ENCODE results near the gene ARF1. TPM values are rescaled to one million over a fixed set of nuclear protein-coding genes. Genes with fewer than 3 reads are reported as not detected.

ARF1 gene
- total RNA-seq, 1 experiment from 2014 or later, result 144 TPM

GRCh38 chr1:228122921-228123441 is 40.5 kb downstream of the ARF1 start:
- no peak for DNase-seq (ENCODE audit: low read depth)

DNA sequence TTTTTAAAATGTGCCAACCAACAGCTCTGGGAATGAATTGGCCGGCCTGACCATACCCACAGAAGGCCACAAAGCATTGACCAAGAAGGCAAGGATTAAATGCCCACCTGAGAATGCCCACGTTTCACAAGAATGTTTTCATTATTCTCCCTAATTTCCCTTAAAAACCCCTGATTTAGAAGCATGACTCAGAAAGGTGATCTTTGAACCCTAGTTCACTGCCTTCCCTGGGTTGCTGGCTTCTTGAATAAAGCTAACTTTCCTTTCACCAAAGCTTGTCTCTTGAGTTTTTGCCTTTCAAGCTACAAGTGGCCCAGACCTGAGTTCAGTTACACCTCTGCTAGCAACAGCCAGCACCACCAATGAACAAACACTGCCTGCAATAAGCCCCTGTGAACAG is 41.0 kb downstream of the ARF1 start:
- no peak for DNase-seq (ENCODE audit: low read depth)

DNA sequence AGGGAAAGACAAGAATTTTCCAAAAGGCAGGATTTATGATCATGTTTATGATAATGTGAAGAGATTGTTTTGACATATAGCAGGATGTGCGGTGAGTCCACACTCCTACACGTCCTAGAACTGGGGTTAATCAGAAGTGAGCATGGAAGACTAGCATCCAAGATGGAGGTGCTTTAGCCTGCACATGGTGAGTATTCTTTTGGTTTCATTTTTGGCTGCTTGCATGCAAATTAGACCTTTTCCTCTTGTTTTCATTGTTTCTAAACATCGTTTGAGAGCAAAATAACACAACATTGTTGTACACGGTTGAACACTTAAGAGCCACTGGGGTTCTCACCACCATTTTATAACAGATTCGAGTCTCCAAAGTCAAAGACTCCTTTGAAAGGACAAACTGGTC is 42.7 kb downstream of the ARF1 start:
- DNase-seq (ENCODE audit: low read depth), result no peak

GRCh38 chr1:228131766-228132165 is 49.3 kb downstream of the ARF1 start:
- DNase-seq (ENCODE audit: low read depth), result no peak

GRCh38 chr1:228134591-228134990 is 52.1 kb downstream of the ARF1 start:
- no peak for DNase-seq (ENCODE audit: low read depth)

GRCh38 chr1:228136901-228137300 is 54.4 kb downstream of the ARF1 start:
- no peak for DNase-seq (ENCODE audit: low read depth)

- DNase-seq (ENCODE audit: low read depth), result no peak
Measured at GRCh38 chr1:228139406-228139930, 57.0 kb downstream of the ARF1 start.

GRCh38 chr1:228139931-228140723 is 57.6 kb downstream of the ARF1 start, which contains the start of gene GUK1:
Gene GUK1, plus strand, starts transcription at chr1:228140279. Its CDS starts 24 bp downstream, at chr1:228140303.
- DNase-seq (ENCODE audit: low read depth), result peak; percentile 100

GRCh38 chr1:228140724-228141225 is 58.3 kb downstream of the ARF1 start:
- no peak for DNase-seq (ENCODE audit: low read depth)

GRCh38 chr1:228141226-228142044 is 58.9 kb downstream of the ARF1 start:
- DNase-seq (ENCODE audit: low read depth), result peak; percentile 83

GRCh38 chr1:228142155-228142691 is 59.7 kb downstream of the ARF1 start:
- DNase-seq (ENCODE audit: low read depth), result no peak

- no peak for DNase-seq (ENCODE audit: low read depth)
Measured at GRCh38 chr1:228142701-228143136, 60.2 kb downstream of the ARF1 start.

GRCh38 chr1:228143480-228144192 is 61.1 kb downstream of the ARF1 start:
- no peak for DNase-seq (ENCODE audit: low read depth)

DNA sequence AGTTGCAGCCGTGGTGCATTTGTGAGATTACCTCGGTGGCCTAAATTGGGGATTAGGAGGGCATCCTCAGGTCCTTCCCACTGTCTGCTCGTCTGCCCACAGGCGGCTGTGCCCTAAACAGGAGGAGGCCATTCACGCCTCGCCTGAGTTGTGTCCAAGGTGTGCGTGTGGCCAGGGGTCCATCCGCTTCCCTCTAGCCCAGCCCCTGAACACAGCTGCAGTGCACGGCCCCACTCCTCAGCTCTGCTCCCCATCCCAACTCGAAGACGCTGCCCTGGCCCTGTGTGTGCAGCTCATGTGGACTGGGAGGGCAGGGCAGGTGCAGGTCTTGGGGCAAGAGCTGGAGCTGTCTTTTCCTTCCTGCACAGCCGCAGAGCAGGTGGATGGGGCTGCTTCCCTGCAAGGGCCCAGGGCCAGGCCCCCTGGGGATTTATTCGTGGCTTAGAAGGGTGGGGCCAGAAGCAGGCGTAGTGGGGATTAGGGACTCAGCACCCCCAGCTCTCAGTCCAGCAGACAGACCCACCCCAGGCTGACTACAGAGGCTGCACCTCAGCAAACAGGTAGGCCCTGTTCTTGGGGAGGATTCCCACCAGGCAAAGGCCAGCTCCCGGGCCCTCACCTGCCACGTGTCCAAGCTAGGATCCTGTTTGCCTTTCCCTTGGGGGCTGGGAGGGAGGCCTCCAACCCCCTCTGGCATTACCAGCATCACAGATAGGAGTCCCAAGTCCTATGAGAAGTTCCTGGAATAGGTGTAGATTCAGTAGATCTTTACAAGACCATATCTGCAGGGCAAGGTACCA is 61.9 kb downstream of the ARF1 start:
- no peak for DNase-seq (ENCODE audit: low read depth)

- DNase-seq (ENCODE audit: low read depth), result no peak
Measured at GRCh38 chr1:228144993-228145343, 62.5 kb downstream of the ARF1 start.

GRCh38 chr1:228145463-228146416 is 63.2 kb downstream of the ARF1 start:
- no peak for DNase-seq (ENCODE audit: low read depth)

GRCh38 chr1:228146417-228147150 is 64.1 kb downstream of the ARF1 start:
- no peak for DNase-seq (ENCODE audit: low read depth)

GRCh38 chr1:228147151-228147693 is 64.7 kb downstream of the ARF1 start:
- DNase-seq (ENCODE audit: low read depth), result no peak

Measured in Daoy (cell line).